IMR-90 (cell line): ENCODE measurements around the gene LTB4R. TPM values are rescaled to one million over a fixed set of nuclear protein-coding genes. Genes with fewer than 3 reads are reported as not detected.

Experiments
- ATAC-seq: fragments of 200-7000 bp; cut with Tn5 transposase; 2 replicates; pipeline ENCODE4 v1.9.1; 2020; ENCODE audit warnings: low read depth, mild to moderate bottlenecking, moderate library complexity
- BruUV-seq: library from RNA; stranded (reverse); fragments of 400-500 nt; replicated peaks from 2 replicates; lab custom pipeline; 2021; lab: Mats Ljungman, UMichigan
- CTCF ChIA-PET: fragments of 300-600 bp; formaldehyde crosslinking; extraction: SDS; loops from one replicate; lab custom pipeline; 2021; ENCODE audit warnings: antibody characterized with exemption; lab: Yijun Ruan, JAX
- POLR2A ChIA-PET: fragments of 300-600 bp; sonication (Branson Sonifier 250); formaldehyde crosslinking; loops from one replicate; lab custom pipeline; 2022; ENCODE audit warnings: antibody characterized with exemption; ENCODE audit not compliant: unreplicated experiment; lab: Charles Lee
- DNase-seq: peaks from one replicate; pipeline ENCODE4 v3.0.0; 2013
- H2AFZ ChIP-seq: replicated peaks from 2 replicates; pipeline ENCODE3; 2013; ENCODE audit warnings: low read length, mild to moderate bottlenecking; ENCODE audit not compliant: poor library complexity
- H2AK5ac ChIP-seq: 2 replicates; pipeline ENCODE4 v1.6.1; 2013; ENCODE audit warnings: low read depth, low read length, inconsistent platforms
- H2AK9ac ChIP-seq: replicated peaks from 2 replicates; pipeline ENCODE3; 2013; ENCODE audit warnings: mild to moderate bottlenecking, low read depth, low read length, moderate library complexity; ENCODE audit not compliant: poor library complexity
- H2BK120ac ChIP-seq: 2 replicates; pipeline ENCODE4 v1.6.1; 2013; ENCODE audit warnings: low read depth, low read length, inconsistent platforms
- H2BK15ac ChIP-seq: 3 replicates; pipeline ENCODE4 v1.6.1; 2013; ENCODE audit warnings: low read depth, low read length, inconsistent platforms
- H2BK20ac ChIP-seq: 2 replicates; pipeline ENCODE4 v1.6.1; 2013; ENCODE audit warnings: low read depth, mild to moderate bottlenecking, inconsistent platforms, low read length, moderate library complexity
- H2BK5ac ChIP-seq: 2 replicates; pipeline ENCODE4 v1.6.1; 2013; ENCODE audit warnings: mild to moderate bottlenecking, low read depth, low read length, inconsistent platforms; ENCODE audit not compliant: poor library complexity, severe bottlenecking
- H3K14ac ChIP-seq: replicated peaks from 2 replicates; pipeline ENCODE4 v1.6.1; 2013; ENCODE audit warnings: low read depth, low read length, inconsistent platforms
- H3K18ac ChIP-seq: 2 replicates; pipeline ENCODE4 v1.6.1; 2013; ENCODE audit warnings: low read depth, low read length, control low read depth
- H3K23ac ChIP-seq: 2 replicates; pipeline ENCODE4 v1.6.1; 2013; ENCODE audit warnings: low read depth, low read length, inconsistent platforms
- H3K27ac ChIP-seq: 2 replicates; pipeline ENCODE4 v1.5.1; 2013; ENCODE audit warnings: mild to moderate bottlenecking, control low read depth, low read length; ENCODE audit not compliant: insufficient read depth
- H3K27me3 ChIP-seq: 2 replicates; pipeline ENCODE4 v1.6.1; 2013; ENCODE audit warnings: low read length; ENCODE audit not compliant: control insufficient read depth, insufficient read depth
- H3K36me3 ChIP-seq: 2 replicates; pipeline ENCODE4 v1.6.1; 2013; ENCODE audit warnings: low read length, mixed read lengths; ENCODE audit not compliant: control insufficient read depth, insufficient read depth
- H3K4ac ChIP-seq: 2 replicates; pipeline ENCODE4 v1.6.1; 2013; ENCODE audit warnings: low read depth, low read length, inconsistent platforms
- H3K4me1 ChIP-seq: 2 replicates; pipeline ENCODE4 v1.6.1; 2013; ENCODE audit warnings: low read length, mixed read lengths; ENCODE audit not compliant: control insufficient read depth, insufficient read depth
- H3K4me2 ChIP-seq: 2 replicates; pipeline ENCODE4 v1.6.1; 2013; ENCODE audit warnings: low read depth, mild to moderate bottlenecking, control low read depth, low read length, moderate library complexity
- H3K4me3 ChIP-seq: 2 replicates; pipeline ENCODE4 v1.5.1; 2013; ENCODE audit warnings: low read depth, mild to moderate bottlenecking, control low read depth, low read length, moderate library complexity; ENCODE audit not compliant: insufficient read depth
- H3K56ac ChIP-seq: 2 replicates; pipeline ENCODE4 v1.6.1; 2013; ENCODE audit warnings: low read length, inconsistent platforms; ENCODE audit not compliant: insufficient read depth; ENCODE audit errors: extremely low read depth
- H3K79me1 ChIP-seq, 2 experiments: 2 replicates each; pipeline ENCODE4 v1.6.1; 2013; ENCODE audit warnings: low read length in 2 of 2, inconsistent platforms in 1 of 2, low read depth in 1 of 2
- H3K9ac ChIP-seq: 2 replicates; pipeline ENCODE4 v1.6.1; 2013; ENCODE audit warnings: low read depth, low read length, control low read depth
- H3K9me1 ChIP-seq: 2 replicates; pipeline ENCODE4 v1.6.1; 2013; ENCODE audit warnings: low read length, inconsistent platforms; ENCODE audit not compliant: insufficient read depth
- H3K9me3 ChIP-seq: 2 replicates; pipeline ENCODE4 v1.6.1; 2013; ENCODE audit warnings: low read length; ENCODE audit not compliant: control insufficient read depth, insufficient read depth
- H4K20me1 ChIP-seq: 2 replicates; pipeline ENCODE4 v1.6.1; 2013; ENCODE audit warnings: low read length, inconsistent platforms; ENCODE audit not compliant: insufficient read depth
- H4K5ac ChIP-seq: 2 replicates; pipeline ENCODE4 v1.6.1; 2013; ENCODE audit warnings: mild to moderate bottlenecking, low read depth, low read length, control low read depth
- H4K8ac ChIP-seq, 2 experiments: 2 replicates each; pipeline ENCODE4 v1.6.1; 2013; ENCODE audit warnings: low read depth in 2 of 2, low read length in 2 of 2, control low read depth in 1 of 2, inconsistent platforms in 1 of 2
- H4K91ac ChIP-seq: 2 replicates; pipeline ENCODE4 v1.6.1; 2013; ENCODE audit warnings: low read depth, low read length, inconsistent platforms; ENCODE audit not compliant: insufficient read depth
- BHLHE40 ChIP-seq: fragments of 150-350 bp; IDR thresholded peaks from 2 replicates; pipeline ENCODE4 v1.6.1; 2016; ENCODE audit warnings: mild to moderate bottlenecking, low read depth, low read length
- CEBPB ChIP-seq: IDR thresholded peaks from 2 replicates; pipeline ENCODE4 v1.6.1; 2012; ENCODE audit warnings: low read depth, low read length, improper control_type of control experiment
- CHD1 ChIP-seq: IDR thresholded peaks from 2 replicates; pipeline ENCODE4 v1.6.1; 2012; ENCODE audit warnings: low read depth, low read length, improper control_type of control experiment
- CTCF ChIP-seq: conservative IDR thresholded peaks from 2 replicates; pipeline ENCODE4 v1.5.1; 2012; ENCODE audit warnings: mild to moderate bottlenecking, low read depth, low read length, improper control_type of control experiment
- ELK1 ChIP-seq: fragments of 150-350 bp; IDR thresholded peaks from 2 replicates; pipeline ENCODE4 v1.6.1; 2016; ENCODE audit warnings: low read depth, mild to moderate bottlenecking, low read length, moderate library complexity, borderline replicate concordance
- FOS ChIP-seq: fragments of 150-350 bp; IDR thresholded peaks from 2 replicates; pipeline ENCODE4 v1.6.1; 2016; ENCODE audit warnings: low read depth, low read length
- MAFK ChIP-seq: IDR thresholded peaks from 2 replicates; pipeline ENCODE4 v1.6.1; 2012; ENCODE audit warnings: low read depth, low read length, improper control_type of control experiment
- MAZ ChIP-seq: IDR thresholded peaks from 2 replicates; pipeline ENCODE4 v1.6.1; 2012; ENCODE audit warnings: low read depth, mild to moderate bottlenecking, low read length, improper control_type of control experiment, moderate library complexity, borderline replicate concordance
- MXI1 ChIP-seq: IDR thresholded peaks from 2 replicates; pipeline ENCODE4 v1.6.1; 2012; ENCODE audit warnings: low read depth, mild to moderate bottlenecking, low read length, moderate library complexity, borderline replicate concordance
- NFE2L2 ChIP-seq: fragments of 150-350 bp; IDR thresholded peaks from 2 replicates; pipeline ENCODE4 v1.6.1; 2016; ENCODE audit warnings: low read depth, mild to moderate bottlenecking, low read length
- POLR2A ChIP-seq: IDR thresholded peaks from 2 replicates; pipeline ENCODE4 v1.6.1; 2012; ENCODE audit warnings: mild to moderate bottlenecking, low read depth, low read length
- RAD21 ChIP-seq: IDR thresholded peaks from 2 replicates; pipeline ENCODE4 v1.6.1; 2012; ENCODE audit warnings: low read length, improper control_type of control experiment
- RCOR1 ChIP-seq: IDR thresholded peaks from 2 replicates; pipeline ENCODE4 v1.6.1; 2012; ENCODE audit warnings: mild to moderate bottlenecking, low read length, improper control_type of control experiment; ENCODE audit not compliant: insufficient replicate concordance
- RFX5 ChIP-seq: IDR thresholded peaks from 2 replicates; pipeline ENCODE4 v1.8.0; 2012; ENCODE audit warnings: low read depth, mild to moderate bottlenecking, low read length, moderate library complexity
- SMC3 ChIP-seq: fragments of 150-350 bp; IDR thresholded peaks from 2 replicates; pipeline ENCODE4 v1.6.1; 2016; ENCODE audit warnings: low read depth, mild to moderate bottlenecking, antibody characterized with exemption, low read length, moderate library complexity
- USF2 ChIP-seq: fragments of 150-350 bp; IDR thresholded peaks from 2 replicates; pipeline ENCODE4 v1.6.1; 2017; ENCODE audit warnings: mild to moderate bottlenecking, antibody characterized with exemption, low read length, low read depth
- WGBS, 2 experiments: methylation state at CpG; one replicate each; pipeline versions ENCODE4 v1.1.5 to v1.1.7; 2013; ENCODE audit warnings: missing lambda C conversion rate in 2 of 2; ENCODE audit not compliant: insufficient read length in 1 of 2; ENCODE audit errors: extremely low coverage in 2 of 2; 5-methylcytosine and 5-hydroxymethylcytosine counted together
- dilution Hi-C: fragments of 300-500 bp; cut with HindIII; formaldehyde crosslinking; loops from one replicate; pipeline ENCODE4 v1.14.3; 2018; ENCODE audit warnings: low sequenced_read_pairs; ENCODE audit not compliant: unreplicated experiment
- in situ Hi-C: fragments of 300-500 bp; cut with MboI; formaldehyde crosslinking; loops from 3 replicates; pipeline ENCODE4 v1.14.3; 2019; ENCODE audit warnings: low sequenced_read_pairs, inconsistent platforms, mixed read lengths
- intact Hi-C: fragments of 100-400 bp; cut with micrococcal nuclease; formaldehyde crosslinking; loops from 2 replicates; pipeline ENCODE4 v1.10.0; 2022
- polyA plus RNA-seq, 3 experiments: library from polyadenylated mRNA; depleted of rRNA; stranded (reverse); fragments of >200 nt; gene quantifications; 2 replicates each; pipeline ENCODE4 v1.2.3, GENCODE V29; 2012; ENCODE audit warnings: low replicate concordance in 1 of 3
- total RNA-seq: library from RNA; depleted of rRNA; stranded (reverse); fragments of >200 nt; gene quantifications from 2 replicates; pipeline ENCODE4 v1.2.3, GENCODE V29; 2012

Gene LTB4R
- total and polyA plus RNA-seq, 2 of the 4 experiments (the other 2 are of a cell fraction) = 0.18 to 2.3 TPM

- no TSS peak for BruUV-seq
- Histone ChIP-seq H3K18ac (no peak overlapping the region), H3K4ac (no peak overlapping the region), H4K20me1 (no peaks in the 10 kb centered on the region), H3K14ac (no peak overlapping the region), H3K27ac (no peak overlapping the region), H4K91ac (no peak overlapping the region), H2AK9ac (no peak overlapping the region), H2BK20ac (no peak overlapping the region), H4K8ac (no peak overlapping the region), H3K9ac (no peak overlapping the region), H3K9me3 (no peaks in the 10 kb centered on the region), H3K23ac (no peak overlapping the region), H3K4me3 (no peak overlapping the region), H2BK5ac (no peak overlapping the region), H3K4me2 (no peak overlapping the region), H3K79me1 (no peaks in the 10 kb centered on the region), H2AFZ (no peak overlapping the region), H3K27me3 (peaks cover 39% of the 10 kb centered on the region), H2BK120ac (no peak overlapping the region), H4K5ac (no peak overlapping the region), H3K4me1 (peaks cover 5% of the 10 kb centered on the region), H3K36me3 (no peaks in the 10 kb centered on the region), H3K9me1 (no peaks in the 10 kb centered on the region), H2AK5ac (no peak overlapping the region), H2BK15ac (no peak overlapping the region), H3K56ac (no peak overlapping the region)
- WGBS, 2 experiments = no CpG with 5 or more reads among the region's 2 CpGs
- dilution Hi-C loops (no loop called here), in situ Hi-C loops (no loop called here), intact Hi-C loops (no loop called here)
- CTCF ChIA-PET = interaction anchor here (0.5 to 1.2 kb wide), 4 partner anchors 11 to 81 kb away, joined by 3 to 7 read pairs (median 5); no protein-coding TSS in a partner anchor
- POLR2A ChIA-PET = no interaction called here
- no peak for DNase-seq
- ATAC-seq = no peak
- TF ChIP-seq CEBPB = no peak
- TF ChIP-seq BHLHE40 = no peak
- TF ChIP-seq CTCF = no peak
- no peak for TF ChIP-seq MAFK
- TF ChIP-seq ELK1 = no peak
- TF ChIP-seq USF2 = no peak
- TF ChIP-seq POLR2A = no peak
- no peak for TF ChIP-seq RFX5
- no peak for TF ChIP-seq RCOR1
- TF ChIP-seq MAZ = no peak
- no peak for TF ChIP-seq FOS
- TF ChIP-seq SMC3 = no peak
- no peak for TF ChIP-seq NFE2L2
- TF ChIP-seq CHD1 = no peak
- no peak for TF ChIP-seq MXI1
- TF ChIP-seq RAD21 = no peak
Measured at GRCh38 chr14:24348186-24348585, 36.9 kb downstream of the LTB4R start.
